ENCODE data around the gene MESP1.

MESP1 gene

DNA sequence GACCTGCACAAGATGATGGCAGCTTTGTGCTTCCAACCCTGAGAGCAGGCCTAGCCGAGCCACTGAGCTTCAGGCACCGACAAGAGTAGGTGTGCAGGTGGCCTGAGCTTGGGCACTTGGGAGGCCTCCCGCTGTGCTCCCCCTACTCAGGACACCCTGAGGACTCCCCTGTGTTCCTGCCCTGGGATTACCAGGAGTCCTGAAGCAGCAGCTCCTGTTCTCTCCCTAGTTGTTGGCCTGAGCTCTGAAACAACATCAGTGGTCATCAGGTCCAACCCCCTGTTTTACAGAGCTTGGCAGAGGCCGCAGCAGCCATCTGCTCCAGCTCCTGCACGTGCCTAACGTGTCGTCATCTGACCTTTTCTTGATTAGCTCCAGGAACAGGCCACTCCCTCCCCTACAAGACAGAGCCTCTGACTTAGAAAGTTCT, 17.0 kb upstream of the MESP1 start:
- TF ChIP-seq, protein P1, sequence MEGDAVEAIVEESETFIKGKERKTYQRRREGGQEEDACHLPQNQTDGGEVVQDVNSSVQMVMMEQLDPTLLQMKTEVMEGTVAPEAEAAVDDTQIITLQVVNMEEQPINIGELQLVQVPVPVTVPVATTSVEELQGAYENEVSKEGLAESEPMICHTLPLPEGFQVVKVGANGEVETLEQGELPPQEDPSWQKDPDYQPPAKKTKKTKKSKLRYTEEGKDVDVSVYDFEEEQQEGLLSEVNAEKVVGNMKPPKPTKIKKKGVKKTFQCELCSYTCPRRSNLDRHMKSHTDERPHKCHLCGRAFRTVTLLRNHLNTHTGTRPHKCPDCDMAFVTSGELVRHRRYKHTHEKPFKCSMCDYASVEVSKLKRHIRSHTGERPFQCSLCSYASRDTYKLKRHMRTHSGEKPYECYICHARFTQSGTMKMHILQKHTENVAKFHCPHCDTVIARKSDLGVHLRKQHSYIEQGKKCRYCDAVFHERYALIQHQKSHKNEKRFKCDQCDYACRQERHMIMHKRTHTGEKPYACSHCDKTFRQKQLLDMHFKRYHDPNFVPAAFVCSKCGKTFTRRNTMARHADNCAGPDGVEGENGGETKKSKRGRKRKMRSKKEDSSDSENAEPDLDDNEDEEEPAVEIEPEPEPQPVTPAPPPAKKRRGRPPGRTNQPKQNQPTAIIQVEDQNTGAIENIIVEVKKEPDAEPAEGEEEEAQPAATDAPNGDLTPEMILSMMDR (IDR thresholded peaks at IDR 0.05) = no peak

- TF ChIP-seq, protein P1 (IDR thresholded peaks at IDR 0.05) = no peak
Measured at GRCh38 chr15:89767411-89767915, 16.4 kb upstream of the MESP1 start.

DNA sequence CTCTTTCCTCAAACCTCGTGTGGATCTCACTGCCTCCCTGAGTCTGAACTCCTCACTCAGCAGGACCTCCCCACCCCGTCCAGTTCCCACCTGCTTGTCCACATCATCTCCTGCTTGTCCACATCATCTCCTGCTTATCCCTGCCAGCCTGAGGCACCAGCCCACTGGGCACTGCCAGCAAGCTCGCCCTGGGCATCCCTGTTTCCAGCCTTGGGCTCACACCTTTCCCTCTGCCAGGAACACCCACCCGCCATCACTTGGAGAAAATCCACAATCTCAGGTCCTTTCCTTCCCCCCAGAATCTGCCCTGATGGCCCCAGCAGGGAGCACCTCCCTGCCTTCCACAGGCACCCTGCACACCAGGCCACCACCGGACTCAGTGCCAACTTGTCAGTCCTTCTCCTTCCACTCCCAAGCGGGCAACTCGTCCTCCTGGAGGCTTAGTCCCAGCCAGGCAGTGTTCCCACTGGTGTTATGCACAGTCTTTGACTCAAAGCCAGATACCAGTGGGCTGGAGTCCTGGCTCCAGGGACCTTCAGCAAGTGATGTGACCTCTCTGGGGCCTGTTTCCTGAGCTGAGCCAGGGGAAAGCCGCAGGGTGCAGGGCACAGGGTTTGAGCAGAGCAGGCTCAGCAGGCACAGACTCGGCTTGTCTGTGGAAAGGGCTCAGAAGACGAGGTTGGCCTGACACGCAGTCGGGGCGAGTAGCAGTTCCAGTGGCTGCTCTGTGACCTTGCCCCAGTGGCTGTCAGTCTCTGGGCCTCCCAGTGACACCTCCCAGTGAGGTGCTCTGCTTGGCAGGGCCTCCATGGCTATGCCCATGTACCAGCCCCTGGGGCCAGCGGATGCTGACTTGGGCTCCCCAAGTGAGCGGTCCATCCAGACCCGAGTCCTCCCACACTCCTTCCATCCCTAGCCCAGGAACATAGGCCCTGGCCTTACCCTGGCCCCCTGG, 15.6 kb upstream of the MESP1 start:
- TF ChIP-seq, protein P1 (IDR thresholded peaks at IDR 0.05) = no peak

GRCh38 chr15:89765694-89766093, 14.6 kb upstream of the MESP1 start:
- TF ChIP-seq, protein P1 (IDR thresholded peaks at IDR 0.05) = no peak

DNA sequence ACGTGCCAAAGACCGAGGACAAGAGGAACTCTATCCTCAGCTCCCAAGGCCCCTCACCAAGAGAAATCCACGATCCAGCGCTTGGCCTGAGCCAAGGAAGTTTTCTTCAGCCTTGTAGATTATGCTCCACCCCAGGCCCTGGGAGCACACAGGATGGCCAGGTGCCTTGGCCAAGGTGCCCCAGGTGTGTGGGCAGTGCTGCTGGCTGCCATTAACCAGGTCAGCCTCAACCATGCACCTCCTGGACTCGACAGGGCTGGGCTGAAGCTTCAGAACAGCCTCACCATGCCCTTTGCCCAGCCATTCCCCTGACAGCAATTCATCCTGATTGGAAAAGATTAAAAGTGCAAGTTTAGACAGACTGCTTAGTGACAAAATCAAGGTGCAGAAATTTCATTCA, 10.9 kb upstream of the MESP1 start:
- TF ChIP-seq, protein P1 (IDR thresholded peaks at IDR 0.05) = no peak

- TF ChIP-seq, protein P1 (IDR thresholded peaks at IDR 0.05) = peak; percentile 3; the same call in 1 of the 2 replicates
Measured at GRCh38 chr15:89761009-89761831, 10.2 kb upstream of the MESP1 start.

GRCh38 chr15:89760303-89761008, 9.4 kb upstream of the MESP1 start:
- TF ChIP-seq, protein P1 (IDR thresholded peaks at IDR 0.05) = peak; percentile 98

All from LNCAP (cell line).